Measurements from ENCODE around the gene SIM2. TPM values are rescaled to one million over a fixed set of nuclear protein-coding genes. Genes with fewer than 3 reads are reported as not detected.

Gene SIM2
- total and polyA plus RNA-seq, 8 donors = 1.2 to 1.6 (median 1.4) TPM; not detected in 2

DNA sequence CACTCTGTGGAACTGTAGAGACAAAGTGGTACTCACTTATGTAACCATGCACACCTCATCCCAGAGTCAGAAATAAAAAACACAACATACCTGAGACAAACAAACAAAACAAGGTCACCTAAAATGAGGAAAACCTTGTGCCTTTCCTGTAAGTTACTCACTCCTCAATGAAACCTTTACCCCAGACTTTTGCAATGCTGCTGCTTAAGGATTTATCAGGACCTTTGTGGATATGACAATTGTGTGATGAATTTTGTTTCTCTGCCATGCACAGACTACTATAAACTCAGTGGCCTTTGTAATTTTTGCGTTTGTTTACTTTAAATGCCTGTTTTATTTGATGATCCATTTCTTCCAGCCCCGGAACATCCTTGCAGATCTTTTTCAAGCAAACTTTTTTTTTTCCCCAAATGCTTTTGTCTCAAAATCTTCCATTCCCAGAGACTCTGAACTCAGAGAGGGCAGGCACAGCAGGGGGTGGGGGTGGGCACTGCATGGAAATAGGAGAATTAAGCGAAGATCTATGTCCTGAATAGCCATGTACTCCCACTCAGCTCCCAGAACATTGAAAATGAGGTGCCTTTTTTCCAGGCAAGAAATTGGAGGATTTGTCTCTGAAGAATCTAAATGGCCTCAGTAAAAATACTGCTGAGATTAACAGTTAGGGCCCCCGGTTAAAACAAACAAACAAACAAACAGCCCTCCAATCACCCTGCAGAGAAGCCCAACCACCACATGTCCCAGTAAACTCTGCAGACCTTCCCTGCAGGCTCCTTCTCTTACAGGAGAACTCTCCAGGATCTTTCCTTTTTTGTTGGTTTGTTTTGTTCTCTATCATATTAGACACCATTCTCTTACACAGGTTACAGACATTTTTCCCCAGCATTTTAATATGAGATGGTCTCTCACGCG is 22.6 kb upstream of the SIM2 start:
- intact Hi-C loops (cut with DNase I) = no loop called here

DNA sequence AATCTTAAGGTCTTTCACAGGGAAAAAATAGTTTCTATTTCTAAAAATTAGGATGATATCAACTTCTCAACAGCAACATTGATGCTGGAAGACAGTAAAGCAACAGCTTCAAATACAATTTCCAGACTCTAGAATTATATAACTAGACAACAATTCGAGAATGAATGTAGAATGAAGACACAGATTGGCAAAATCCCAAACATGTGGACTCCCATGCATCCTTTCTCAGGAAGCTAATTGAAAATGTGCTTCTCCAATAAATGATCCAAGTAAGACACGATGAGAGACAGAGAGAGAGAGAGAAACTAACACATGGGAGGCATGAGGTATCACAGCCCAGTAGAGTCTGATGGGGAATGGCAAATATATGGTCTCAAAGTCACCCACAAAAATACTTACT is 21.5 kb upstream of the SIM2 start:
- Histone ChIP-seq H3K27me3 (peaks cover 8 to 57% of the 10 kb centered on the region in 2 donors), H3K27ac (no peak overlapping the region), H3K4me1 (no peaks in the 10 kb centered on the region), H3K9me3 (peaks cover 0 to 19% of the 10 kb centered on the region in 2 donors), H3K4me3 (no peak overlapping the region), H3K36me3 (no peaks in the 10 kb centered on the region)
- intact Hi-C loops (cut with DNase I) = no loop called here
- DNase-seq (no peak), ATAC-seq (no peak)
- TF ChIP-seq, protein P1, sequence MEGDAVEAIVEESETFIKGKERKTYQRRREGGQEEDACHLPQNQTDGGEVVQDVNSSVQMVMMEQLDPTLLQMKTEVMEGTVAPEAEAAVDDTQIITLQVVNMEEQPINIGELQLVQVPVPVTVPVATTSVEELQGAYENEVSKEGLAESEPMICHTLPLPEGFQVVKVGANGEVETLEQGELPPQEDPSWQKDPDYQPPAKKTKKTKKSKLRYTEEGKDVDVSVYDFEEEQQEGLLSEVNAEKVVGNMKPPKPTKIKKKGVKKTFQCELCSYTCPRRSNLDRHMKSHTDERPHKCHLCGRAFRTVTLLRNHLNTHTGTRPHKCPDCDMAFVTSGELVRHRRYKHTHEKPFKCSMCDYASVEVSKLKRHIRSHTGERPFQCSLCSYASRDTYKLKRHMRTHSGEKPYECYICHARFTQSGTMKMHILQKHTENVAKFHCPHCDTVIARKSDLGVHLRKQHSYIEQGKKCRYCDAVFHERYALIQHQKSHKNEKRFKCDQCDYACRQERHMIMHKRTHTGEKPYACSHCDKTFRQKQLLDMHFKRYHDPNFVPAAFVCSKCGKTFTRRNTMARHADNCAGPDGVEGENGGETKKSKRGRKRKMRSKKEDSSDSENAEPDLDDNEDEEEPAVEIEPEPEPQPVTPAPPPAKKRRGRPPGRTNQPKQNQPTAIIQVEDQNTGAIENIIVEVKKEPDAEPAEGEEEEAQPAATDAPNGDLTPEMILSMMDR (IDR thresholded peaks at IDR 0.05) = no peak

More for the DNA sequence above, 22.6 kb upstream of the SIM2 start:
- TF ChIP-seq, protein P1 (IDR thresholded peaks at IDR 0.05) = no peak
- ATAC-seq = no peak
- H3K36me3 ChIP-seq = no peaks in the 10 kb centered on the region
- no peaks in the 10 kb centered on the region for H3K4me1 ChIP-seq
- H3K4me3 ChIP-seq = no peak overlapping the region
- no peak for DNase-seq
- peaks cover 0 to 16% of the 10 kb centered on the region in 2 donors for H3K9me3 ChIP-seq
- H3K27me3 ChIP-seq = peaks cover 7 to 46% of the 10 kb centered on the region in 2 donors
- H3K27ac ChIP-seq = no peak overlapping the region

DNA sequence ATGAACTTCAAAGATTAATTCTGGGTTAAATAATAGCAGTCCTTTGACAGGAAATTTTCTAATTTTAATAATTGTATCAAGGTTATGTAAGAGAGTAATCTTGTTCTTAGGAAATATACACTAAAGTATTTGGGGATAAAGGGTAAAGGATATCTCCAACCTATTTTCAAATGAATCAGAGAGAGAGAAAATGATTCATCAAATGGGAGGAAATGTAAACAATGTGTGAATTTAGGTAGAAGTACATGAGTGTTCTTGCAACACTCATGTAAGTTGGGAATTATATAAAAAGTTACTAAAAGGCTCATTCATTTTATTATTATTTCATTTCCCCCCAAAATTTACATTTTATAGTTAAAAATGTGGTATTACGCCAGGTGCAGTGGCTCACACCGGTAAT is 20.4 kb upstream of the SIM2 start:
- intact Hi-C loops (cut with DNase I) = no loop called here
- peaks cover 8 to 67% of the 10 kb centered on the region in 2 donors for H3K27me3 ChIP-seq

DNA sequence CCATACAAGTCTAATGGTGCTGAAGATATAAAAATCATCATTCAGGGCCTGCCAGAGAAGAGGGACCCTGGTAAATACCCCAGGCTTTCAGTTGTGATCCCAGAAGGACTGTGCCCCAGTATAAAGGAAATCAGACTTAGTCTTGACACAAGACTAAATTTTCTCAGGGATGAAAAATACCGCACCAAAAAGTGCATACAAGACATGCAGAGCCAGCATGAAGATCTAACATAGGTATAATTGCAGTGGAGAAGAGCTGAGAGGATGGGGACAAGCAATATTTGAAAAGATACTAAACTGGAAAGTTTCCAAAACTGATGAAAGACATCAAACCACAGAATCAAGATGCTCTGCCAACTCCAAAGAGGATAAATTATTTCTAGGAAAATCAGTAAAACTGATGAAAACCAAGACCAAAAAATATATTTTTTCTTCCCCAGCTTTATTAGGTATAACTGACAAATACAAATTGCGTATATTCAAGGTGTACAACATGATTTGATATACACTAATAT is 17.7 kb upstream of the SIM2 start:
- Histone ChIP-seq H3K4me1 (no peaks in the 10 kb centered on the region), H3K9me3 (peaks cover 0 to 19% of the 10 kb centered on the region in 2 donors), H3K27ac (no peak overlapping the region), H3K36me3 (no peaks in the 10 kb centered on the region), H3K4me3 (no peak overlapping the region), H3K27me3 (peaks cover 12 to 93% of the 10 kb centered on the region in 2 donors)
- no peak for ATAC-seq
- no peak for DNase-seq
- intact Hi-C loops (cut with DNase I) = no loop called here
- TF ChIP-seq, protein P1 (IDR thresholded peaks at IDR 0.05) = no peak

More for the DNA sequence above, 20.4 kb upstream of the SIM2 start:
- H3K9me3 ChIP-seq = peaks cover 0 to 19% of the 10 kb centered on the region in 2 donors
- H3K27ac ChIP-seq = no peak overlapping the region
- no peak for ATAC-seq
- H3K4me1 ChIP-seq = no peaks in the 10 kb centered on the region
- TF ChIP-seq, protein P1 (IDR thresholded peaks at IDR 0.05) = no peak
- no peak overlapping the region for H3K4me3 ChIP-seq
- no peaks in the 10 kb centered on the region for H3K36me3 ChIP-seq
- DNase-seq = no peak

Measured in left lung (tissue), 10 donors.